Measurements from ENCODE around the gene SLC26A9.

GRCh38 chr1:205932776-205933175, 10.5 kb downstream of the SLC26A9 start:
- TF ChIP-seq BHLHE40 (IDR thresholded peaks at IDR 0.05; ENCODE audit: low read length) (no peak), CTCF (IDR thresholded peaks at IDR 0.05 in 2 of 3, conservative IDR thresholded peaks at IDR 0.05 in 1 of 3; ENCODE audit: insufficient read depth in 2 of 3, low read depth in 1 of 3, low read length in 3 of 3) (no peak), ILK (tag; IDR thresholded peaks at IDR 0.05; ENCODE audit: borderline replicate concordance, low read depth) (no peak), FOS (IDR thresholded peaks at IDR 0.05; ENCODE audit: extremely low read depth, insufficient read length) (no peak), KLF1 (tag; IDR thresholded peaks at IDR 0.05) (no peak), MIER1 (IDR thresholded peaks at IDR 0.05; ENCODE audit: low read depth) (no peak)
